B cell (primary cell): ENCODE measurements around the gene FOXN3.
"Not testable (repeated sequence)": the region's sequence is repeated elsewhere in the genome, so short reads cannot be mapped to it uniquely, and the experiment has no call there.

Experiments used
- EZH2 ChIP-seq: IDR thresholded peaks from 2 replicates; pipeline ENCODE4 v1.6.1; 2012; ENCODE audit warnings: borderline replicate concordance, low read depth, mild to moderate bottlenecking, moderate library complexity, low read length; ENCODE audit not compliant: insufficient read depth, poor library complexity, severe bottlenecking
- TF ChIP-seq, protein P1 (sequence below): fragments of 200-600 bp; IDR thresholded peaks from one replicate; pipeline ENCODE4 v1.8.0; 2022; ENCODE audit warnings: antibody characterized with exemption, mild to moderate bottlenecking

GRCh38 chr14:89250655-89250975 lies 166.4 kb downstream of the FOXN3 start:
- not testable (repeated sequence) for TF ChIP-seq EZH2
- TF ChIP-seq, protein P1, sequence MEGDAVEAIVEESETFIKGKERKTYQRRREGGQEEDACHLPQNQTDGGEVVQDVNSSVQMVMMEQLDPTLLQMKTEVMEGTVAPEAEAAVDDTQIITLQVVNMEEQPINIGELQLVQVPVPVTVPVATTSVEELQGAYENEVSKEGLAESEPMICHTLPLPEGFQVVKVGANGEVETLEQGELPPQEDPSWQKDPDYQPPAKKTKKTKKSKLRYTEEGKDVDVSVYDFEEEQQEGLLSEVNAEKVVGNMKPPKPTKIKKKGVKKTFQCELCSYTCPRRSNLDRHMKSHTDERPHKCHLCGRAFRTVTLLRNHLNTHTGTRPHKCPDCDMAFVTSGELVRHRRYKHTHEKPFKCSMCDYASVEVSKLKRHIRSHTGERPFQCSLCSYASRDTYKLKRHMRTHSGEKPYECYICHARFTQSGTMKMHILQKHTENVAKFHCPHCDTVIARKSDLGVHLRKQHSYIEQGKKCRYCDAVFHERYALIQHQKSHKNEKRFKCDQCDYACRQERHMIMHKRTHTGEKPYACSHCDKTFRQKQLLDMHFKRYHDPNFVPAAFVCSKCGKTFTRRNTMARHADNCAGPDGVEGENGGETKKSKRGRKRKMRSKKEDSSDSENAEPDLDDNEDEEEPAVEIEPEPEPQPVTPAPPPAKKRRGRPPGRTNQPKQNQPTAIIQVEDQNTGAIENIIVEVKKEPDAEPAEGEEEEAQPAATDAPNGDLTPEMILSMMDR, result not testable (repeated sequence)
